ENCODE results near the gene CAV1.

Gene CAV1

DNA sequence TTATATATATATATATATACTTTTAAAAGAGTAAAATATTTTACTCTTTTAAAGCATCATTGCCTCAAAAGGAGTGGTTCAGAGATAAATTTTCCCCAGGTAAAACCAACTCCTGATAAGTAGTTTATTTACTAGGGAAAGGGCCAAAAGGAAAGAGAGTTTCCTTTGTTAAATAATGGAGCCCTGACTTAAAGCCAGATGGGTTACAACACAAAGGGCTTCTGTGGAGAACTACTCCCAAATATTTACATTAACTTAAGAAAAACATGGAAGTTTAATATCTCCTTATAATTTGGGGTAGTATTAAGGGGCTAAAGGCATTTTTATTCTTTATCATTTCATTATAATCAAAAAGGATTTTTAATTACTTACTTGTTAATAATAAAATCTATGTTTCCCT lies 8.5 kb upstream of the CAV1 start:
- no peak overlapping the region for H3K9ac ChIP-seq (ENCODE audit: low read depth, low read length, poor library complexity)
- no peak for DNase-seq (ENCODE audit: low spot score)
- no peak overlapping the region for H2BK5ac ChIP-seq (ENCODE audit: low read length)
- H3K4me2 ChIP-seq (ENCODE audit: insufficient read depth, low read length, poor library complexity, severe bottlenecking) = no peak overlapping the region
- no peaks in the 10 kb centered on the region for H3K36me3 ChIP-seq (replicated peaks in 1 of 2; ENCODE audit: control insufficient read depth in 2 of 2, insufficient read depth in 2 of 2, low read length in 2 of 2)
- peaks cover 9% of the 10 kb centered on the region in 2 donors for H3K4me1 ChIP-seq (ENCODE audit: control insufficient read depth in 2 of 2, insufficient read depth in 1 of 2, low read depth in 1 of 2, low read length in 2 of 2)
- no peak overlapping the region for H3K4me3 ChIP-seq (ENCODE audit: low read length in 2 of 2)
- no peak overlapping the region for H2BK12ac ChIP-seq (ENCODE audit: low read length)
- H3K27me3 ChIP-seq (ENCODE audit: control insufficient read depth in 3 of 3, insufficient read depth in 3 of 3, low read depth in 1 of 3, low read length in 3 of 3) = no peaks in the 10 kb centered on the region
- H3K14ac ChIP-seq (ENCODE audit: low read length) = no peak overlapping the region
- H2AK5ac ChIP-seq (ENCODE audit: low read depth, low read length) = no peak overlapping the region
- no peak overlapping the region for H3K23ac ChIP-seq (ENCODE audit: low read depth, low read length, poor library complexity)
- H2BK15ac ChIP-seq (ENCODE audit: low read length) = no peak overlapping the region
- no peak overlapping the region for H3K4ac ChIP-seq (ENCODE audit: low read length)
- H4K91ac ChIP-seq (ENCODE audit: low read depth, low read length, poor library complexity) = no peak overlapping the region
- H2BK120ac ChIP-seq (ENCODE audit: low read depth, low read length) = no peak overlapping the region
- no peak overlapping the region for H3K27ac ChIP-seq (replicated peaks; ENCODE audit: low read length)
- H4K8ac ChIP-seq (ENCODE audit: low read depth, low read length) = no peak overlapping the region
- no peaks in the 10 kb centered on the region for H3K79me1 ChIP-seq (ENCODE audit: low read depth, low read length)
- no peak overlapping the region for H2AFZ ChIP-seq (ENCODE audit: low read length)
- no peak overlapping the region for H3K18ac ChIP-seq (ENCODE audit: low read length)
- no peaks in the 10 kb centered on the region for H3K9me3 ChIP-seq (replicated peaks in 1 of 2; ENCODE audit: control insufficient read depth in 2 of 2, insufficient read depth in 1 of 2, low read depth in 1 of 2, low read length in 2 of 2)

DNA sequence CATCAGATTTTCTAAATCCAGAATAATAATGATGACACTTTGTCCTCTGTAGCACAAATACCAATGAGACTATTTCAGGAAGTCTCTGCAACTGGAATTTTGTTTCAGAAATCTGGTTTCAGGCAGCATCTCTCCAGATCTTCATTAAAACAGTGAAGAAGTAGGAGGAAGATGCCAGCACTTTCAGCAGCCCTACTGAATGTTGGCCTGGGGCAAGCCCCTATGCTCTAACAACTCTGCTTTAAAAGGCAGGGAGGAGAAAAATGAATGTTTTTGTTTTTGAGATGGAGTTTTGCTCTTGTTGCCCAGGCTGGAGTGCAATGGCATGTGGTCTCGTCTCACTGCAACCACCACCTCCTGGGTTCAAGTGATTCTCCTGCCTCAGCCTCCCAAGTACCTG lies 7.2 kb upstream of the CAV1 start:
- no peaks in the 10 kb centered on the region for H3K27me3 ChIP-seq (ENCODE audit: control insufficient read depth in 3 of 3, insufficient read depth in 3 of 3, low read depth in 1 of 3, low read length in 3 of 3)

DNA sequence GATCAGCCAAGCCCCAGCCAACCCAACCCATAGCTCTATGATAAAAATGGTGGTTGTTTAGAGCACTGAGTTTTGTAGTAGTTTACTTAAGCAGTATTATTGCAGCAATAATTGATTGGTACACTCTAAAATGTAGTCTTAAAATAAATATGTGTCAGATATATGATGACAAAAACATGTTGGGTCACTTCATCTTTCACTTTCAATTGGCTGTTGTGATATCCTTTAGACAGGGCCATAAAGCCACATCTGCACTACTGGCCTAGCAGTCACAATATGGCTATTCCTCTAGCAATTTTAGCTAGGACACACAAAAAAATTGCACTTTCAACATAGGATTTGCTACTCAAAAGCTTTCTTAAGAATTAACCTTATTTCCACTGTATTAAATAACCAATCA lies 5.9 kb upstream of the CAV1 start:
- no peak for DNase-seq (ENCODE audit: low spot score)
- Histone ChIP-seq H2AFZ (ENCODE audit: low read length) (no peak overlapping the region), H2BK12ac (ENCODE audit: low read length) (no peak overlapping the region)

More for the DNA sequence above, 7.2 kb upstream of the CAV1 start:
- H3K4me3 ChIP-seq (ENCODE audit: low read length in 2 of 2) = no peak overlapping the region
- H3K18ac ChIP-seq (ENCODE audit: low read length) = no peak overlapping the region
- H2AK5ac ChIP-seq (ENCODE audit: low read depth, low read length) = no peak overlapping the region
- DNase-seq (ENCODE audit: low spot score) = no peak
- no peak overlapping the region for H3K4me2 ChIP-seq (ENCODE audit: insufficient read depth, low read length, poor library complexity, severe bottlenecking)
- H2BK5ac ChIP-seq (ENCODE audit: low read length) = no peak overlapping the region
- no peak overlapping the region for H2AFZ ChIP-seq (ENCODE audit: low read length)
- H3K23ac ChIP-seq (ENCODE audit: low read depth, low read length, poor library complexity) = no peak overlapping the region
- no peaks in the 10 kb centered on the region for H3K36me3 ChIP-seq (replicated peaks in 1 of 2; ENCODE audit: control insufficient read depth in 2 of 2, insufficient read depth in 2 of 2, low read length in 2 of 2)
- H4K91ac ChIP-seq (ENCODE audit: low read depth, low read length, poor library complexity) = no peak overlapping the region
- no peaks in the 10 kb centered on the region for H3K9me3 ChIP-seq (replicated peaks in 1 of 2; ENCODE audit: control insufficient read depth in 2 of 2, insufficient read depth in 1 of 2, low read depth in 1 of 2, low read length in 2 of 2)
- no peak overlapping the region for H2BK120ac ChIP-seq (ENCODE audit: low read depth, low read length)
- peaks cover 0 to 2% of the 10 kb centered on the region in 2 donors for H3K4me1 ChIP-seq (ENCODE audit: control insufficient read depth in 2 of 2, insufficient read depth in 1 of 2, low read depth in 1 of 2, low read length in 2 of 2)
- WGBS, 2 donors (ENCODE audit: extremely low coverage in 2 of 2, insufficient read length in 2 of 2, insufficient replicate concordance in 1 of 2) = no CpG with 5 or more reads among the region's 1 CpG
- H3K79me1 ChIP-seq (ENCODE audit: low read depth, low read length) = no peaks in the 10 kb centered on the region
- H2BK12ac ChIP-seq (ENCODE audit: low read length) = no peak overlapping the region
- H3K4ac ChIP-seq (ENCODE audit: low read length) = no peak overlapping the region
- H2BK15ac ChIP-seq (ENCODE audit: low read length) = no peak overlapping the region
- H3K9ac ChIP-seq (ENCODE audit: low read depth, low read length, poor library complexity) = no peak overlapping the region
- no peak overlapping the region for H4K8ac ChIP-seq (ENCODE audit: low read depth, low read length)
- no peak overlapping the region for H3K27ac ChIP-seq (replicated peaks; ENCODE audit: low read length)
- H3K14ac ChIP-seq (ENCODE audit: low read length) = no peak overlapping the region

DNA sequence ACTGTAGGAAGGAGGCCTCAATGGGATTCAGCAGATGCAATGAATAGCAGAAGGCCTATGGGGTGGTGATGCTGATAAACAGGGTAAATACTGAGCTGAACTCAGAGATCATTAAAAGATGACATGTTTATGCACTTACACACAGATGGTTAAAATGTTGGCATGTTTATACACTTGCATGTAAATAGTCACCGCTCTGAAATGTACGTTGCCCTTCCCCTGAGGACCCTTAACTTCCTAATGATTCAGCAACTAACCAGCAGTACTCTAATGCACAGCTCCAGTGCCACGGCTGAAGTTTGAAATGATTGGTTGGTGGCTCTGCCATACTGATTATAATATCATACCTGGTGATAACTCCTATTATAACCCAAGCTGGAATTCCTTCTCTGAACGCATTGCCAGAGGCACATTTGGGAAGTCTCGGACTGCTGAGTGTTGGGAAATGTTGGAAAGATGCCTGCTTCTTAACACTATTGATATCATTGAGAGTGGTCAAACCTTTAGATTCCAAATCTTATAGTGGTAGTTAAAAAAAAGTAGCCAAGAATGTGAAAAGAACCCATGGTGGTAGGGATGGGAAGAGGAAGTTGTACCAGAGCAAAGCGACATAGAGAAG lies 3.7 kb upstream of the CAV1 start:
- Histone ChIP-seq H2BK5ac (ENCODE audit: low read length) (no peak overlapping the region), H4K91ac (ENCODE audit: low read depth, low read length, poor library complexity) (no peak overlapping the region), H3K4ac (ENCODE audit: low read length) (no peak overlapping the region), H3K9me3 (replicated peaks in 1 of 2; ENCODE audit: control insufficient read depth in 2 of 2, insufficient read depth in 1 of 2, low read depth in 1 of 2, low read length in 2 of 2) (no peaks in the 10 kb centered on the region), H3K79me1 (ENCODE audit: low read depth, low read length) (no peaks in the 10 kb centered on the region), H2BK120ac (ENCODE audit: low read depth, low read length) (no peak overlapping the region), H3K4me2 (ENCODE audit: insufficient read depth, low read length, poor library complexity, severe bottlenecking) (no peak overlapping the region), H3K9ac (ENCODE audit: low read depth, low read length, poor library complexity) (no peak overlapping the region), H3K4me3 (ENCODE audit: low read length in 2 of 2) (no peak overlapping the region), H3K27ac (replicated peaks; ENCODE audit: low read length) (no peak overlapping the region), H2BK12ac (ENCODE audit: low read length) (no peak overlapping the region), H2AK5ac (ENCODE audit: low read depth, low read length) (no peak overlapping the region), H3K4me1 (ENCODE audit: control insufficient read depth in 2 of 2, insufficient read depth in 1 of 2, low read depth in 1 of 2, low read length in 2 of 2) (peaks cover 6 to 10% of the 10 kb centered on the region in 2 donors), H3K27me3 (ENCODE audit: control insufficient read depth in 3 of 3, insufficient read depth in 3 of 3, low read depth in 1 of 3, low read length in 3 of 3) (peaks cover 7 to 21% (median 13%) of the 10 kb centered on the region in 3 experiments), H3K23ac (ENCODE audit: low read depth, low read length, poor library complexity) (no peak overlapping the region), H3K14ac (ENCODE audit: low read length) (no peak overlapping the region), H2AFZ (ENCODE audit: low read length) (no peak overlapping the region), H3K18ac (ENCODE audit: low read length) (no peak overlapping the region), H2BK15ac (ENCODE audit: low read length) (no peak overlapping the region), H3K36me3 (replicated peaks in 1 of 2; ENCODE audit: control insufficient read depth in 2 of 2, insufficient read depth in 2 of 2, low read length in 2 of 2) (no peaks in the 10 kb centered on the region), H4K8ac (ENCODE audit: low read depth, low read length) (no peak overlapping the region)
- no peak for DNase-seq (ENCODE audit: low spot score)
- no CpG with 5 or more reads among the region's 6 CpGs for WGBS, 2 donors (ENCODE audit: extremely low coverage in 2 of 2, insufficient read length in 2 of 2, insufficient replicate concordance in 1 of 2)

More for the DNA sequence above, 5.9 kb upstream of the CAV1 start:
- no peaks in the 10 kb centered on the region for H3K9me3 ChIP-seq (replicated peaks in 1 of 2; ENCODE audit: control insufficient read depth in 2 of 2, insufficient read depth in 1 of 2, low read depth in 1 of 2, low read length in 2 of 2)
- H3K79me1 ChIP-seq (ENCODE audit: low read depth, low read length) = no peaks in the 10 kb centered on the region
- H2AK5ac ChIP-seq (ENCODE audit: low read depth, low read length) = no peak overlapping the region
- H3K4me1 ChIP-seq (ENCODE audit: control insufficient read depth in 2 of 2, insufficient read depth in 1 of 2, low read depth in 1 of 2, low read length in 2 of 2) = peaks cover 2 to 3% of the 10 kb centered on the region in 2 donors
- H3K9ac ChIP-seq (ENCODE audit: low read depth, low read length, poor library complexity) = no peak overlapping the region
- H3K14ac ChIP-seq (ENCODE audit: low read length) = no peak overlapping the region
- no peak overlapping the region for H3K23ac ChIP-seq (ENCODE audit: low read depth, low read length, poor library complexity)
- peaks cover 0 to 1% (median 0%) of the 10 kb centered on the region in 3 experiments for H3K27me3 ChIP-seq (ENCODE audit: control insufficient read depth in 3 of 3, insufficient read depth in 3 of 3, low read depth in 1 of 3, low read length in 3 of 3)
- H3K4me3 ChIP-seq (ENCODE audit: low read length in 2 of 2) = no peak overlapping the region
- no peak overlapping the region for H3K4ac ChIP-seq (ENCODE audit: low read length)
- no peaks in the 10 kb centered on the region for H3K36me3 ChIP-seq (replicated peaks in 1 of 2; ENCODE audit: control insufficient read depth in 2 of 2, insufficient read depth in 2 of 2, low read length in 2 of 2)
- no peak overlapping the region for H4K8ac ChIP-seq (ENCODE audit: low read depth, low read length)
- H3K27ac ChIP-seq (replicated peaks; ENCODE audit: low read length) = no peak overlapping the region
- H2BK120ac ChIP-seq (ENCODE audit: low read depth, low read length) = no peak overlapping the region
- no peak overlapping the region for H3K4me2 ChIP-seq (ENCODE audit: insufficient read depth, low read length, poor library complexity, severe bottlenecking)
- H3K18ac ChIP-seq (ENCODE audit: low read length) = no peak overlapping the region
- H2BK5ac ChIP-seq (ENCODE audit: low read length) = no peak overlapping the region
- H4K91ac ChIP-seq (ENCODE audit: low read depth, low read length, poor library complexity) = no peak overlapping the region
- H2BK15ac ChIP-seq (ENCODE audit: low read length) = no peak overlapping the region

Measured in neuronal stem cell (in vitro differentiated cells).